Fibroblast of lung (primary cell): ENCODE results near the gene SLC4A8. TPM values are rescaled to one million over a fixed set of nuclear protein-coding genes. Genes with fewer than 3 reads are reported as not detected.

Experiments
- DNase-seq, 2 donors: peaks; one replicate each; pipeline versions ENCODE4 v3.0.0 to v3.0.0-alpha.2; 2010; ENCODE audit warnings: low read depth in 2 of 2
- H2AFZ ChIP-seq: 2 replicates; pipeline ENCODE4 v1.5.1; 2012; ENCODE audit warnings: low read length, control low read depth, inconsistent platforms
- H3K27ac ChIP-seq: 2 replicates; pipeline ENCODE4 v1.5.1; 2011; ENCODE audit warnings: low read length, control low read depth; ENCODE audit not compliant: insufficient read depth
- H3K27me3 ChIP-seq: 2 replicates; pipeline ENCODE4 v1.5.1; 2011; ENCODE audit warnings: mild to moderate bottlenecking, low read length; ENCODE audit not compliant: control insufficient read depth, insufficient read depth
- H3K36me3 ChIP-seq: 2 replicates; pipeline ENCODE4 v1.5.1; 2011; ENCODE audit warnings: low read length; ENCODE audit not compliant: control insufficient read depth, insufficient read depth
- H3K4me1 ChIP-seq: 2 replicates; pipeline ENCODE4 v1.5.1; 2011; ENCODE audit warnings: low read length; ENCODE audit not compliant: control insufficient read depth, insufficient read depth; ENCODE audit errors: extremely low read depth
- H3K4me2 ChIP-seq: 2 replicates; pipeline ENCODE4 v1.5.1; 2011; ENCODE audit warnings: low read length, control low read depth; ENCODE audit not compliant: insufficient read depth; ENCODE audit errors: extremely low read depth
- H3K4me3 ChIP-seq, 4 experiments: fragments of 200-600 bp in 1 of 4; sonication (generic) in 1 of 4; replicated peaks in 1 of 4; 2 replicates each; pipeline ENCODE4 v1.5.1; 2011 to 2016; ENCODE audit warnings: low read length in 4 of 4, low read depth in 3 of 4, mild to moderate bottlenecking in 3 of 4, control low read depth in 2 of 4, inconsistent platforms in 1 of 4, mixed read lengths in 1 of 4; ENCODE audit not compliant: insufficient read depth in 1 of 4; ENCODE audit errors: control extremely low read depth in 1 of 4
- H3K79me2 ChIP-seq: 2 replicates; pipeline ENCODE4 v1.5.1; 2012; ENCODE audit warnings: mild to moderate bottlenecking, low read length, inconsistent platforms; ENCODE audit not compliant: control insufficient read depth, insufficient read depth
- H3K9ac ChIP-seq: 2 replicates; pipeline ENCODE4 v1.5.1; 2011; ENCODE audit warnings: mild to moderate bottlenecking, low read length, control low read depth; ENCODE audit not compliant: insufficient read depth
- H3K9me3 ChIP-seq: 2 replicates; pipeline ENCODE4 v1.5.1; 2012; ENCODE audit warnings: low read depth, low read length; ENCODE audit not compliant: control insufficient read depth, insufficient read depth
- H4K20me1 ChIP-seq: 2 replicates; pipeline ENCODE4 v1.5.1; 2011; ENCODE audit warnings: low read length; ENCODE audit not compliant: control insufficient read depth, insufficient read depth; ENCODE audit errors: extremely low read depth
- EZH2 ChIP-seq: IDR thresholded peaks from 2 replicates; pipeline ENCODE4 v1.5.1; 2012; ENCODE audit warnings: low read length, control low read depth, mild to moderate bottlenecking; ENCODE audit errors: missing control alignments
- polyA plus RNA-seq, 2 donors: library from polyadenylated mRNA; depleted of rRNA in 1 of 2; stranded (reverse) in 1 of 2; unstranded in 1 of 2; fragments of >200 nt; gene quantifications; 2 replicates each; pipeline ENCODE4 v1.2.1, GENCODE V29; 2011 to 2012; ENCODE audit warnings: missing spikeins in 1 of 2
- total RNA-seq: library from RNA; depleted of rRNA; stranded (reverse); fragments of >200 nt; gene quantifications from 2 replicates; pipeline ENCODE4 v1.2.1, GENCODE V29; 2014
- TF ChIP-seq, protein P1 (sequence below), 2 donors: IDR thresholded peaks in 1 of 2; conservative IDR thresholded peaks in 1 of 2; 1 replicate in 1 of 2; 2 replicates in 1 of 2; pipeline ENCODE4 v1.5.1; 2011 to 2012; ENCODE audit warnings: low read length in 2 of 2, control low read depth in 1 of 2, inconsistent platforms in 1 of 2, low read depth in 1 of 2, mild to moderate bottlenecking in 1 of 2

SLC4A8 gene
- total and polyA plus RNA-seq, 2 donors (not counting 1 experiment from before 2014, with no cell fraction given) = 4.9 to 7.3 TPM

DNA sequence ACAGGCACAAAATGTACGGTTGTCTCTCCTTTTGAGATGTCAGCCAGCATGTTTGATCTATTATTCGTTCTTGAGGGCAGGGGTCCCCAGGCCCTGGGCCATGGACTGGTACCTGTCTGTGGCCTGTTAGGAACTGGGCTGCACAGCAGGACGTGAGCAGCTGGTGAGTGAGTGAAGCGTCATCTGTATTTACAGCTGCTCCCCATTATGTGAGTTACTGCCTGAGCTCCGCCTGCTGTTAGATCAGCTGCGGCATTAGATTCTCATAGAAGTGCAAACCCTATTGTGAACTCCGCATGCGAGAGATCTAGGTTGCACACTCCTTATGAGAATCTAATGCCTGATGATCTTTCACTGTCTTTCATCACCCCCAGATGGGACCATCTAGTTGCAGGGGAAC is 125.0 kb downstream of the SLC4A8 start:
- no peaks in the 10 kb centered on the region for H3K36me3 ChIP-seq
- H2AFZ ChIP-seq = no peak overlapping the region
- H3K4me2 ChIP-seq = no peak overlapping the region
- H4K20me1 ChIP-seq = no peaks in the 10 kb centered on the region
- no peaks in the 10 kb centered on the region for H3K79me2 ChIP-seq
- H3K9me3 ChIP-seq = no peaks in the 10 kb centered on the region
- no peak for DNase-seq
- TF ChIP-seq, protein P1, sequence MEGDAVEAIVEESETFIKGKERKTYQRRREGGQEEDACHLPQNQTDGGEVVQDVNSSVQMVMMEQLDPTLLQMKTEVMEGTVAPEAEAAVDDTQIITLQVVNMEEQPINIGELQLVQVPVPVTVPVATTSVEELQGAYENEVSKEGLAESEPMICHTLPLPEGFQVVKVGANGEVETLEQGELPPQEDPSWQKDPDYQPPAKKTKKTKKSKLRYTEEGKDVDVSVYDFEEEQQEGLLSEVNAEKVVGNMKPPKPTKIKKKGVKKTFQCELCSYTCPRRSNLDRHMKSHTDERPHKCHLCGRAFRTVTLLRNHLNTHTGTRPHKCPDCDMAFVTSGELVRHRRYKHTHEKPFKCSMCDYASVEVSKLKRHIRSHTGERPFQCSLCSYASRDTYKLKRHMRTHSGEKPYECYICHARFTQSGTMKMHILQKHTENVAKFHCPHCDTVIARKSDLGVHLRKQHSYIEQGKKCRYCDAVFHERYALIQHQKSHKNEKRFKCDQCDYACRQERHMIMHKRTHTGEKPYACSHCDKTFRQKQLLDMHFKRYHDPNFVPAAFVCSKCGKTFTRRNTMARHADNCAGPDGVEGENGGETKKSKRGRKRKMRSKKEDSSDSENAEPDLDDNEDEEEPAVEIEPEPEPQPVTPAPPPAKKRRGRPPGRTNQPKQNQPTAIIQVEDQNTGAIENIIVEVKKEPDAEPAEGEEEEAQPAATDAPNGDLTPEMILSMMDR (conservative IDR thresholded peaks at IDR 0.05 in 1 of 2, IDR thresholded peaks at IDR 0.05 in 1 of 2; ENCODE audit: low read depth in 1 of 2, low read length in 2 of 2) = no peak
- TF ChIP-seq EZH2 = no peak
- no peak overlapping the region for H3K27ac ChIP-seq
- H3K9ac ChIP-seq = no peak overlapping the region
- no peak overlapping the region for H3K4me3 ChIP-seq
- no peaks in the 10 kb centered on the region for H3K4me1 ChIP-seq
- H3K27me3 ChIP-seq = no peaks in the 10 kb centered on the region

Other genes with a start within 250 kb of the SLC4A8 start
- 3.3 and 4.8 TPM in 2 replicates for gene POU6F1, start 206.8 kb upstream of the SLC4A8 start, total RNA-seq
- 3.3 and 3.5 TPM in 2 replicates for gene POU6F1, start 206.8 kb upstream of the SLC4A8 start, polyA plus RNA-seq
- gene DAZAP2, start 186.0 kb upstream of the SLC4A8 start, total RNA-seq = 59.6 TPM in 2 replicates
- 303 and 344 TPM in 2 replicates for gene DAZAP2, start 186.0 kb upstream of the SLC4A8 start, polyA plus RNA-seq
- gene SMAGP, start 154.4 kb upstream of the SLC4A8 start, total RNA-seq = 5.1 and 11.6 TPM in 2 replicates
- 20.5 and 43.7 TPM in 2 replicates for gene SMAGP, start 154.4 kb upstream of the SLC4A8 start, polyA plus RNA-seq
- not detected in 2 replicates for gene BIN2, start 100.7 kb upstream of the SLC4A8 start, total RNA-seq
- not detected in 2 replicates for gene BIN2, start 100.7 kb upstream of the SLC4A8 start, polyA plus RNA-seq
- gene CELA1, start 78.2 kb upstream of the SLC4A8 start, total RNA-seq = not detected in 2 replicates
- gene CELA1, start 78.2 kb upstream of the SLC4A8 start, polyA plus RNA-seq = not detected in 2 replicates
- 25.9 and 115 TPM in 2 replicates for gene GALNT6, start 33.4 kb upstream of the SLC4A8 start, total RNA-seq
- gene GALNT6, start 33.4 kb upstream of the SLC4A8 start, polyA plus RNA-seq = 25.2 and 74.2 TPM in 2 replicates
- gene SCN8A, start 166.4 kb downstream of the SLC4A8 start, total RNA-seq = 12.8 and 27.2 TPM in 2 replicates
- 8.5 and 12.8 TPM in 2 replicates for gene SCN8A, start 166.4 kb downstream of the SLC4A8 start, polyA plus RNA-seq